Neural cell (in vitro differentiated cells): ENCODE data around the gene ZFP3.

Experiments
- CTCF ChIP-seq: fragments of 450-650 bp; IDR thresholded peaks from 2 replicates; pipeline ENCODE4 v1.5.1; 2014; ENCODE audit warnings: antibody characterized with exemption, mild to moderate bottlenecking, moderate library complexity; ENCODE audit not compliant: poor library complexity, severe bottlenecking
- EP300 ChIP-seq: fragments of 450-650 bp; conservative IDR thresholded peaks from 2 replicates; pipeline ENCODE4 v1.6.1; 2014; ENCODE audit warnings: antibody characterized with exemption, mild to moderate bottlenecking, moderate library complexity; ENCODE audit not compliant: poor library complexity, severe bottlenecking
- EZH2 ChIP-seq: fragments of 200-600, 300-800 bp; shearing (Covaris generic), sonication (generic); IDR thresholded peaks from 2 replicates; pipeline ENCODE4 v1.6.1; 2014; ENCODE audit warnings: antibody characterized with exemption, low read length, borderline replicate concordance, mild to moderate bottlenecking; ENCODE audit not compliant: insufficient read depth, poor library complexity, severe bottlenecking
- MXI1 ChIP-seq: fragments of 450-650 bp; conservative IDR thresholded peaks from 2 replicates; pipeline ENCODE4 v1.6.1; 2014; ENCODE audit warnings: antibody characterized with exemption, mild to moderate bottlenecking; ENCODE audit not compliant: poor library complexity, severe bottlenecking
- POLR2AphosphoS5 ChIP-seq: IDR thresholded peaks from 2 replicates; pipeline ENCODE4 v1.6.1; 2012
- RAD21 ChIP-seq: fragments of 450-650 bp; conservative IDR thresholded peaks from 2 replicates; pipeline ENCODE4 v1.6.1; 2014; ENCODE audit warnings: antibody characterized with exemption, mild to moderate bottlenecking, moderate library complexity
- REST ChIP-seq: IDR thresholded peaks from 2 replicates; pipeline ENCODE4 v1.6.1; 2012; ENCODE audit warnings: borderline replicate concordance
- SMC3 ChIP-seq: fragments of 450-650 bp; conservative IDR thresholded peaks from 2 replicates; pipeline ENCODE4 v1.6.1; 2014; ENCODE audit warnings: antibody characterized with exemption, mild to moderate bottlenecking, moderate library complexity; ENCODE audit not compliant: poor library complexity
- TAF1 ChIP-seq: IDR thresholded peaks from 2 replicates; pipeline ENCODE4 v1.6.1; 2012; ENCODE audit warnings: low read depth

- no peak for TF ChIP-seq CTCF
- TF ChIP-seq SMC3 = no peak
- TF ChIP-seq EZH2 = no peak
- TF ChIP-seq MXI1 = no peak
- no peak for TF ChIP-seq RAD21
- TF ChIP-seq TAF1 = no peak
- TF ChIP-seq EP300 = no peak
- no peak for TF ChIP-seq POLR2AphosphoS5
- TF ChIP-seq REST = no peak
These were observed 22.7 kb upstream of the ZFP3 start for GRCh38 chr17:5055543-5055942.
